NOMO-1 treated with DMSO at 0.1 percent for 48 hours (cell line): Measurements from ENCODE around the gene NPFFR1.
"Not testable (repeated sequence)": the region's sequence is repeated elsewhere in the genome, so short reads cannot be mapped to it uniquely, and the experiment has no call there.

ENCODE experiments used
- DNase-seq: peaks from one replicate; lab custom pipeline; 2025; ENCODE audit not compliant: unreplicated experiment; lab: John Stamatoyannopoulos, UW

The NPFFR1 gene

DNA sequence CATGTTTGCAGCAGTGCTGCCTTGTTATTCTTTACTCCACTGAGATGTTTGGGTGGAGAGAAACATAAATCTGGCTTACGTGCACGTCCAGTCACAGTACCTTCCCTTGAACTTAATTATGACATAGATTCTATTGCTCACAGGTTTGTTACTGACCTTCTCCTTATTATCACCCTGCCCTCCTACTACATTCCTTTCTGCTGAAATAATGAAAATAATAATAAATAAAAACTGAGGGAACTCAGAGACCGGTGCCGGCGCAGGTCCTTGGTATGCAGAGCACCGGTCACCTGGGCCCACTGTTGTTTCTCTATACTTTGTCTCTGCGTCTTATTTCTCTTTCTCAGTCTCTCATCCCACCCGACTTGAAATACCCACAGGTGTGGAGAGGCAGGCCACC lies 26.0 kb downstream of the NPFFR1 start:
- not testable (repeated sequence) for DNase-seq

DNA sequence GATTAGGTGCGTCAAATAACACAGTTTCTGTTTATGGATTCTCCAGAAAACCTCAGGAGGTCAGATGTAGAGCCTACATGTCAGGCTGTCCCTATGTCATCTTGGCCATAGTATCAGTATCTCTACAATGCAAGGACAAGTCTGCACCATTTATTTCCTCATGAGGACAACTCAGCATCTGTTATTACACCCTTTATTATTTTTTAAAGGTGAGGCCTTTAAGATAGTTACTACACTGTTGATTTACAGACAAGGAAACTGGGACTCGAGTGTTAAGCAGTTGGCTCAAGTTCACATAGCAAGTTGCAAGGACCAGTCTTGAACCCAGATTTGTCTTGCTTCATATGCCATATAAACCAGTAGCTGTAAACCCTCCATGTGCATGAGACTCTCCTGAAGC lies 27.3 kb downstream of the NPFFR1 start:
- no peak for DNase-seq

DNA sequence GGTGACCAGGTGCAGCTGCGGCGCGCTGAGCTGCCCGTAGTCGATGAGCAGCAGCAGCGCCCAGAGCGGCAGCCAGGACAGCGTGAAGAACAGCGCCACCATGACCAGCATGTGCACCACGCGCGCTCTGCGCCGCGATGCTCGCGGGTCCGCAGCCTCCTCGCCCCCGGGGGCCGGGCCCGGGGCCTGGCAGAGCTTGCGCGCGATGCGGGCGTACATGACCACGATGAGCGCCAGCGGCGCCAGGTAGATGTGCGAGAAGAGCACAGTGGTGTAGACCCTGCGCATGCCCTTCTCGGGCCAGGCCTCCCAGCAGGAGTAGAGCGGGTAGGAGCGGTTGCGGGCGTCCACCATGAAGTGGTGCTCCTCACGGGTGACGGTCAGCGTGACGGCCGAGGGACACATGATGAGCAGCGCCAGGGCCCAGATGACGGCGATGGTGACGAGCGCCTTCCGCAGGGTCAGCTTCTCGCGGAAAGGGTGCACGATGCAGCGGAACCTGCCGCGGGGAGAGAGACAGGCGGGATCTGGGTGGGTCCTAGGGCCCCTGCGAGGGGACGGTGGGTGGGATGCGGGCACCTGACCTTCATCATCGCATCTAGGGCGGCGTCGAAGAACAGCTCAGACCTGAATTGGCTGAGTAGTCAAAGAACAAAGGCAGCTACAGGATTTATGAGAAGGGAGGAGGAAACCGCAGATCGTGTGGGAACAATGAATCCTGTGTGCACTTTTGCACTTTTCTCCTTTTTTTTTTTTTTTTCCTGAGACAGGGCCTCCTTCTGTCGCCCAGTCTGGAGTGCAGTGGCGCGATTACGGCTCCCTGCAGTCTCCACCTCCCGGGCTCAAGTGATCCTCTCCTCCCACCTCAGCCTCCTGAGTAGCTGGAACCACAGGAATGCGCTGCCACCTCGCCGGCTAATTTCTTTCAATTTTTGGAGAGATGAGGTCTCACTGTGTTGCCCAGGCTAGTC lies 28.2 kb downstream of the NPFFR1 start:
- DNase-seq = no peak

DNA sequence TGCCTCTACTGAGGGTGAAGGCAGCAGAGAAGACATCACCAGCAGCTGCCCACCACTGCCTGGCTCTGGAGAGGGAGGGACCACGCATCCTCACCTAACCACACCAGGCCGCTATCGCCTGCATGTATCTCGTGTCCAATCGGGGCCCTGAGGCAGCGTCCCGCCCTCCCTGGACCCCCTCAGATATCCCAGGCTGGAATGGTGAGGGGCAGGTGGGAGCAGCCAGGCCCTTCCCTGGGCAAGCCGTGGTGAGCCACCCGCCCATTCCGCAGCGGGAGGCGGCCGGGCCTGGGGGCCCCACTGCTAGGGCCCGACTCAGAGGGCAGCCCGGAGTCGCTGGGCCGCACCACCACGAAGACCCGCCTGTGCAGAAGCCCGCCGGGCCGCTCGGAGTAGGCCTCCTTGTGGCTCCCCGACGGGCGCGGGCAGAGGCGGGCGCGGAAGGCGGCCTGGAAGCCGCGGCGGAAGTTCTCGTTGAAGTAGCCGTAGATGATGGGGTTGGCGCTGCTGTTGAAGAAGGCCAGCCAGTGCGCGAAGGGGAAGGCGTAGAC lies 29.0 kb downstream of the NPFFR1 start:
- DNase-seq = no peak

DNA sequence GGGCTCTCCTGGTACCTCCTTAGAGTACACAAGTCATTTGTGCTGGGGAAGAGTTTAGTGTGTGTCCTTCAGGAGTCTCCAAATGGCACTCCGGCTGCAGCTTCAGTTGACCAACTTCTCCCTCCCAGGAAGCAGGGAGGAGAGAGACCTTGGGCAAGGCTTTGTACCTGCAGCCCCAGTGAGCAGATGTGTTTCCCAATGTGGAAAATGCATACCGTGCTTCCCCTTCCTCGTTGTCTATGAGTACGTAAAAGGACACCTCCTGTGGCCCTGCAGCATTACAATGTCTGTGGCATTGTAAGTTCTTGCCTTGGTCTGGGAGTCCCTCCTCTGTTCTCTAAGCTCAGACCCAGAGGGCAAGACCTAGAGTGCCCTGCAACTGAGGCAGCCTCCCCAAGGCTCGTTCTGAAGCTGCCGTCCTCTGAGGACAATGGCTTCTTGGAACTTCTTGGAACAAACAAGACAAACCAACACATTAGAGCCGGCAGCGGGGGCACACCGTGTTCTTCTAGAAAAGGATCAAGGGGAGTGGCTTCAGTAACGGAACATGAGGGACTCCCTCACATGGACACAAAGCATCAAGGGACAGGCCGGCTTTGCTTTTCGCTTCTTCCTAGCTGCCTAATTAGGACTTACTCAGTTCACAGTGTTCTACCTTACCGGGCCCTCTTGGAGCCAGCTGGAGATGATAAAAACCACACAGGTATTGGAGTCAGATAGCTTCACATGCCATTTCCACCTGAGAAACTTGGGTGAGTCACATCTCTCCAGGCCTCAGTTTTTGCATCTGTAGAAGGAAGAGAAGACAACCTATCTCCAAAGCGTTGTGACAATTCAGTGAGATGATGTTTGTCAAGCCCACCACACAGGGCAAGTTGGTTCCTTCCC lies 29.7 kb downstream of the NPFFR1 start:
- DNase-seq = no peak

DNA sequence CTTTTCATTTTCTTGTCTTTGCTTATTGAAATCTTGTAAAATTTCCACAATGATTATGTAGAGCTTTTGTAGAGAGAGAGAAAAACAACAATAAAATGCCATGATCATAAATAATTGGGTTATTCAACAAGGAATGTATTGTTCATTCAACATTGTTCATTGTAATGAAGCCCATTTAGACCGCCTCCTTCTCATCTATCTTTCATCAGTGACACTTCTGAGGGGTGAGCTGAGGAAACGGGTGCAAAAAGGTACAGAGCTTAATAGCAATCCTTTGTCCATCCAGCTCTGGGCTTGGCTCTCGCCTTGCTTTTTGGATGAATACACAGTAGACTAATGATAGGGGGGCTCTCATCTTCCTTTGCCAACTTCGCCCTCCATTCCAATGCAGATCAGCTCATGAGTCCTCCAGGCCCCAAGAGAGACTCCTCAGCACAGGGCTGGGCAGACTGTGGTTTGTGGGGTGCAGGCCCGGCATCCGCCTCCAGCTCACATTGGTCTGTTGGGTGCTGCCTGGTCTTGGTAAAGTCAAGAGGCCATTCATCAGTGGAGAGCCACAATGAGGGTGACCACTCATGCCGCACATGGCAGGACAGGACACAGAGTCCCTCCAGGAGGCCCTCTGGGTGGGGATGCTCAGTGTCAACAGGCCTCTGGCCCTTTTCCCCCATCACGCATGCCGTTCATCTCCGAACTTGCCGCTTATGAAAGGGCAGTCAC lies 32.7 kb downstream of the NPFFR1 start:
- no peak for DNase-seq

DNA sequence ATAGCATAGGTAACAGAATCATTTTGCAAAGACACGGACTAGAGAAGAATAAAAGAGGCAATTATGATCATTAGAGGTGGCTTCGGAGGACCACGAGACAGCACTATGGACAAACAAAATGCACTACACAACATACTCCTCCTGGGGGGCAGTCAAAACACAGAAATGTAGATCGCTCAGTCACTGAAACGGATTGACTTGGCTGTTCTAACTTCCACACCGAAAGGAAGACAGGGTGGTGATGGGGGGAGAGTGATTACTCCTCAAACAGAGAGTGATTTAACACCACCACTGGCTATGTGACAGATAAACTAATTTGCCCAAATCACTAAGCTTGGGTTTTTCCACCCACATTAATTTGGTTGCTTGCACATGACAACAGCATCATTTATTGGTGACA lies 36.4 kb downstream of the NPFFR1 start:
- DNase-seq = no peak

DNA sequence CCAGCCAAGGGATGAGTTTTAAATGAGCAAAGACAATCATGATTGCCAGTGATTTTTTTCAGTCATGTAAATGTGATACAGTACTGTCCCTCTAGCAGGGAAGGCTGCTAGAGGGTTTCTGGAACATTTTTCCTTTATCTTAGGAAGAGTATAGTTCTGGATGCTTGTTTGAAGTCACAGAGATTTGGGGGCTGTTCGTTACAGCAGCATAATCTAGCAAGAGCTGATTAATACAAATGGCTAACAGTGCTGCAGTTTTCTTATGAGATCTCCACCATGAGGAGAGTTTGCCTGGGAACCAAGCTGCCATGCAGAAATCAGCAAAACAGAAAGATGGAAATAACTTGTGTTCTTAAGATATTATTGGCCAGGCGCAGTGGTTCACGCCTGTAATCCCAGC lies 42.7 kb downstream of the NPFFR1 start:
- no peak for DNase-seq

DNA sequence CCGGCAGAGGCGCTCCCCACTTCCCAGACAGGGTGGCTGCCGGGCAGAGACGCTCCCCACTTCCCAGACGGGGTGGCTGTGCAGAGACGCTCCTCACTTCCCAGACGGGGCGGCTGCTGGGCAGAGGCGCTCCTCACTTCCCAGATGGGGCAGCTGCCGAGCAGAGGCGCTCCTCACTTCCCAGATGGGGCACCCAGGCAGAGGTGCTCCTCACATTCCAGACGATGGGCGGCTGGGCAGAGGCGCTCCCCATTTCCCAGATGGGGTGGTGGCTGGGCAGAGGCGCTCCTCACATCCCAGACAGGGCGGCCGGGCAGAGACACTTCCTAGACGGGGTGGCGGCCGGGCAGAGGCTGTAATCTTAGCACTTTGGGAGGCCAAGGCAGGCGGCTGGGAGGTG lies 43.8 kb downstream of the NPFFR1 start:
- not testable (repeated sequence) for DNase-seq

DNA sequence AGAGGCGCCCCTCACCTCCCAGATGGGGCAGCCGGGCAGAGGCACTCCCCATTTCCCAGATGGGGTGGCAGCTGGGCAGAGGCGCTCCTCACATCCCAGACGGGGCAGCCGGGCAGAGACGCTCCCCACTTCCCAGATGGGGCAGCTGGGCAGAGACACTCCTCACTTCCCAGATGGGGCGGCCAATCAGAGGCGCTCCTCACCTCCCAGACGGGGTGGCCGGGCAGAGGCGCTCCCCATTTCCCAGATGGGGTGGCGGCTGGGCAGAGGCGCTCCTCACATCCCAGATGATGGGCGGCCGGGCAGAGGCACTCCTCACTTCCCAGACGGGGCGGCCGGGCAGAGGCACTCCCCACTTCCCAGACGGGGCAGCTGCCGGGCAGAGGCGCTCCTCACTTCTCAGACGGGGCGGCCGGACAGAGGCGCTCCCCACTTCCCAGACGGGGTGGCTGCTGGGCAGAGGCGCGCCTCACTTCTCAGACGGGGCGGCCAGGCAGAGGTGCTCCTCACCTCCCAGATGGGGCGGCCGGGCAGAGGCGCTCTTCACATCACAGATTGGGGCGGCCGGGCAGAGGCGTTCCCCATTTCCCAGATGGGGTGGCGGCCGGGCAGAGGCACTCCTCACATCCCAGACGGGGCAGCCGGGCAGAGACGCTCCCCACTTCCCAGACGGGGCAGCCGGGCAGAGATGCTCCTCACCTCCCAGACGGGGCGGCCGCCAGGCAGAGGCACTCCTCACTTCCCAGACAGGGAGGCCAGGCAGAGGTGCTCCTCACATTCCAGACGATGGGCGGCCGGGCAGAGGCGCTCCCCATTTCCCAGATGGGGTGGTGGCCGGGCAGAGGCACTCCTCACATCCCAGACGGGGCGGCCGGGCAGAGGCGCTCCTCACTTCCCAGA lies 44.5 kb downstream of the NPFFR1 start:
- DNase-seq = not testable (repeated sequence)

DNA sequence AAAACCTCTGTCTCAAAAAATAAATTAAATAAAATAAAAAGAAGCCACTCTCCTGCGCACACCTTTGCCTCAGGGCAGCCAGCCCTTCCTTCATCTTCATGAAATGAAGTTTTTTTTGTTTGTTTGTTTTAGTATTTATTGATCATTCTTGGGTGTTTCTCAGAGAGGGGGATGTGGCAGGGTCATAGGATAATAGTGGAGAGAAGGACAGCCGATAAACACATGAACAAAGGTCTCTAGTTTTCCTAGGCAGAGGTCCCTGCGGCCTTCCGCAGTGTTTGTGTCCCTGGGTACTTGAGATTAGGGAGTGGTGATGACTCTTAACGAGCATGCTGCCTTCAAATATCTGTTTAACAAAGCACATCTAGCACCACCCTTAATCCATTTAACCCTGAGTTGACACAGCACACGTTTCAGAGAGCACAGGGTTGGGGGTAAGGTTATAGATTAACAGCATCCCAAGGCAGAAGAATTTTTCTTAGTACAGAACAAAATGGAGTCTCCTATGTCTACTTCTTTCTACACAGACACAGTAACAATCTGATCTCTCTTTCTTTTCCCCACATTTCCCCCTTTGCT lies 45.8 kb downstream of the NPFFR1 start:
- not testable (repeated sequence) for DNase-seq

DNA sequence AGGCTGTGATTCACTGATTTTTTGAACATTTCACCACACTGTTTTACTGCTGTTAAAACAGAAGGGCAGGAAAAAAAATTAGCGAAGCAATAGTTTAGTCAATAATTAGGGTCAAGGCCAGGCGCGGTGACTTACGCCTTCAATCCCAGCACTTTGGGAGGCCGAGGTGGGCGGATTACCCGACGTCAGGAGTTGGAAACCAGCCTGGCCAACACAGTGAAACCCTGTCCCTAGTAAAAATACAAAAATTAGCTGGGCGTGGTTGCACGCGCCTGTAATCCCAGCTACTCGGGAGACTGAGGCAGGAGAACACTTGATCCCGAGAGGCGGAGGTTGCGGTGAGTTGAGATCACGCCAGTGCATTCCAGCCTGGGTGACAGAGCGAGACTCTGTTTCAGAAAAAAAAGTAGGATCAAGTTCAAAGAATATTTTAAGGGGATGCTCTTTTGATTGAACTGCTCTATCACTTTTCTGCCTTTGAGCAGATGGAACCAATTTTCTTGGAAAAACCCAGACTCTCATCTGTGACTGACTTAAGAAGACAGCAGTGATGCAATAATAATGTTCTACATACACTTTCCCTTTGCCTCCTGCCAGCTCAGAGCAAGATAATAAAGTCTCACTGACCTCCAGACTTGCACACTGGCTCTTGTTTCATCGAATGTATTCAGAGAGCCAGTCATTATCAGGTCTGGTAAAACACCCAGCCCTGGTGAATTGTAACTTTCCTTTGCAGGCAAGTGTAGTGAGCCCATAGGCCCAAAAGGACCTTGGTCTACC lies 48.9 kb downstream of the NPFFR1 start:
- DNase-seq = no peak

DNA sequence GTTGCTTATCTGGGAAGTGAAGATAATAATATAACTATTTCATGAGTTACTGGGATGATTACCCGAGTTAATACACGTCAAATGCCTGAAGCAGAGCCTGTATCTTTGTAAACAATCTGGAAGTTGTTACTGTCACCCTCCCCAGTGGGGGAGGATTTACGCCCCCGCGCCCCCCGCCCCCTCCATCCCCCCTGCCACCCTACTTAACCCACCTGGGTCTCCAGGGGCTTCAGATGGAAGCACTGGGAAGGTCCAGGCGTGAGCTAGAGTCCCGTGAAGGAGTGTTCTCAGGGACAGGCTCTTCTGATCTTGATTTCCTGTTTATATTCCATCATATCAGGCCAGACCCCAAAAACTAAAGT lies 49.9 kb downstream of the NPFFR1 start:
- DNase-seq = no peak

DNA sequence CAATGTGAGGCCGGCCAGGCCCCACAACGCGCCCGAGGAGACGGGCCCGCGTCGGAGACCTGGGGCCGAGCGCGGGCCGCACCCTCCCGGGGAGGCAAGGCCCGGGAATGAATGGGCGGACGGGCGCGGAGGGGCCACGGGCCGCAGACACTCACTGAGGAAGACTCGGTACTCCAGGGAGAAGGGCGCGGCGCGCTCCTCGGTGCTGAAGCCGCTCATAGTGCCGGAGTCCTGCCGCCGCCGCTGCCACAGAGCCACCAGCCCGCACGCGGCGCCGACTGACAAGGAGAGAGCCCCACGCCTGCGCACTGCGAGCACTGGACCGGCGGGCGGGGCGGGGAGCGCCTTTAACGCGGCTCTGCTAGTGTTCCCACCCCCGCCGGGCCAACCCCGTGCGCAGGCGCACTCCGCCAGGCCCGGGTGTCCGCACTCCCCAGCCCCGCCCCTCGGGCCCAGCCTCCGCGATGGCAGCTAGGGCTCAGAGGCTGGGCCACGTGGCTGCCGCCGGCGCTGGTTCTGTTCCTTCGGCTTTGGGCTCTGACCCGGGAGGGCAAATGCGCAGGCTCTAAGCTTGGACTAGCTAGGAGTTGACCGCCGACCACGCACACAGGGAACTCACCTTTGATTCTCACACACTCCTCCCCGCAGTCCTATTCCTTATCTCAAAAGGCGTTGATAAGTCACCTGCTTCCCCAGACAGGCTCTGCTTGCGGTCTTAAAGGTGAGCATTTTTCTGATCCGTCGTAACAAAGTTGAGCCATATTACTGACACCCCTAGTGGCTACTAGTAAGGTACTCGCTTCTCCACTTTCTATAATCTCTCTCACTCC lies 50.5 kb downstream of the NPFFR1 start, which contains the start of gene PPA1:
Gene PPA1 (minus strand): TSS at position 321 of the 830 bp plus-strand sequence. CDS start 102 bp downstream, at position 219.
- DNase-seq = peak; percentile 95

DNA sequence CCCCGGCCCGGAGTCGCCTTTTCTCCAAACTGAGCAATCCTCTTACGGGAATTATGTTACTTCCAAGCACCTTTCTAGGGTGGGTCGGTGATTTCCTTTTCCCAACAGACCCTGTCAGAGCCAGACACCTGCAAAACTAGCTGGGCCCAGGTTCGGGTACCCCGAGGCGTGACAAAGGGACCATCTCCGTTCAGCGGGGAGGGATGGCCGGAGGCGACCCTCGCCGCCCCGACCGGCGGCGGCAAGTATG lies 51.0 kb downstream of the NPFFR1 start:
- DNase-seq = no peak

DNA sequence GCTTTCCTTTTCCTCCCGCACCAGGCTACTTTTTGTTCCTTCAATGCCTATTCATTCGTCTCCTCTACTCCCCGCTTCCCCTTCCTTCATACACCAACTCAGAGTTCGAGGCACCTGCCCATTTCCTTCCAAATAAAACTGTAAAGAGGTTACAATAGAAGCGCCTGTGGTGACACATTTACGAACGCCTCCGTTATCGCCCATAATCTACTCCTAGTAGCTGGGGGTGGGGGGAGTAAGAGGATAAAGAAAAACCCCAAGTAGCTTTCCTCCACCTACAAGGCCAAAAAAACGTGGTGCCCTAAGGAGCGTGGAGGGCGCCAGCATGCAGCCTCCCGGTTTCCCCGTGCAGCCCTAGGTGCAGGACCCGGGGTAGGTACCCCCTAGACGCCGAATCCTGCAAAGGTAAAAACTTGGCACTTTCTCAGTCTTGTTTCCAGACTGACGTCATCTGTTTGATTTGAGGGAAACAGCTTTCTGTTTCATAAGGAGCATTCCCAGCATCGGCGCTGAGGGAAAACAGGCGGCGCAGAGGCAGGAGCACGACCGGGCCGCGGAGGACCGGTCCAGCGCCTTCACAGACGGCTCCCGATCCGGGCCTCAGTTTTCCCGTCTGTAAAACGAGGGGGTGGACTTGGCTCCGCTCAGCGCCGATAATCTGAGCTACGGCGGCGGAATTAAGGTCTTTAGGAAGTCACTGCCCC lies 51.5 kb downstream of the NPFFR1 start:
- peak; percentile 43 for DNase-seq

DNA sequence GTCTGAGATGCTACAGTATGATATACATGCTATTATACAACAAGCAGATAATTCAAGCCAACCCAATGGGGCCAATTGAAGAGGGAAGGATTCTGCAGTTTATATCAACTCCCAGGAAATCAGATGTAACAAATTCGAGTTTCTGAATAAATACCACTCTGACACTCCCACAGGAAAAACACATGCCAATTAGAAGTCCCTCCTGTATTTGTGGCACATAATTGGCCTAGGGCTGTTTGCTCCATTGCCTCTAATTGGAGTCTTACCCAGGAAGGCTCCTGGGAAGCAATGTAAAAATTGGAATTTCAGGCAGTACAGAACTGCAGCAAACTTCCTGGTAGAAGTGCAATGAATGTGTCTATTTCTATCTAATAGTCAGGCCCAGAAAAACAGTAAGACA lies 55.3 kb downstream of the NPFFR1 start:
- DNase-seq = no peak
